Measurements from ENCODE around the gene CCL7. TPM values are rescaled to one million over a fixed set of nuclear protein-coding genes. Genes with fewer than 3 reads are reported as not detected.

Gene CCL7
- total RNA-seq, 2 experiments from 2014 or later: not detected

DNA sequence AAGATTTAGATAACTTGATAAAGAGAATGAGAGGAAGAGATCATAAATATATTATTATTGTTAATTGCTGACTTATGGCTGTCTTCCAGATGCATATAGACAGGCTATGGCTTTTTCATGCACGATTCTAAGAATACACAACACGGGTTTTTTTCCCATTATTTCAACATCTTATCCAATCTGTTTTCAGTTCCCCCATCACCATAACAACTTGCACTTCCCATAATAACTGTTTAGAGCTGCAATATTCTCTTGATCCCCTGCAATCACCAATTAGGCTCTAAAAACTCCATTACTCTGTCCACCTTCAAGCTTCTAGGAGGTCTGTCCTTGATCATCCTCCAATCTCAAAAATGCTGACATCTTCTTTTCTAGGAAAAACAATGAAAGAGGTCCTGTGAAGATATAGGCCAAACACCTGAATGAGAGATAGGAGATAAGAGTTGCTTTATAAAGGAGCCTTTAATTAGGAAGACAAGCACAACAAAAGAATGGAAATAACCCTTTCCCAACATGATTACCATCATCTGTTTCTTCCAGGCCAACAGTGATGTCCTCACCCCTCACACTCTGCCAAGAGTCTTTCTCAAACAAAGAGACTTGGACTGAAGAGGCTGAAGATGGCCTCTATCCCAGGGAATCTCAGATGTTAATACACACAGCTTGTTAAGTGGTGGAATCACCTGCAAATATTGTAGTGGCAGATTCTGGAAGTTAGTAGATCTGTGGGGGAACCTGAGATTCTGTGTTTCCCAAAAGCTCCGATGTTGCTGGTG, 47.1 kb upstream of the CCL7 start:
- Histone ChIP-seq H4K20me1 (ENCODE audit: insufficient read depth, low read length) (no peaks in the 10 kb centered on the region), H3K4me2 (ENCODE audit: low read length) (no peak overlapping the region), H3K9me3 (ENCODE audit: low read length) (no peaks in the 10 kb centered on the region), H3K36me3 (ENCODE audit: insufficient read depth, low read length) (no peaks in the 10 kb centered on the region), H2AFZ (ENCODE audit: low read length) (no peak overlapping the region), H3K9me2 (ENCODE audit: insufficient read depth, low read length) (no peaks in the 10 kb centered on the region), H3K4me3 (ENCODE audit: low read depth, low read length, poor library complexity, severe bottlenecking) (no peak overlapping the region), H3K4me1 (ENCODE audit: insufficient read depth, low read length, poor library complexity, severe bottlenecking) (no peaks in the 10 kb centered on the region), H3K79me2 (ENCODE audit: insufficient read depth, low read depth, low read length) (no peaks in the 10 kb centered on the region), H3K27ac (ENCODE audit: low read depth, low read length, poor library complexity, severe bottlenecking) (no peak overlapping the region)
- ChIA-PET CTCF (ENCODE audit: unreplicated experiment) (no interaction called here), POLR2A (no interaction called here)
- no peak for TF ChIP-seq EZH2phosphoT487 (IDR thresholded peaks at IDR 0.05; ENCODE audit: borderline replicate concordance, low read depth, low read length)
- TF ChIP-seq, protein P1, sequence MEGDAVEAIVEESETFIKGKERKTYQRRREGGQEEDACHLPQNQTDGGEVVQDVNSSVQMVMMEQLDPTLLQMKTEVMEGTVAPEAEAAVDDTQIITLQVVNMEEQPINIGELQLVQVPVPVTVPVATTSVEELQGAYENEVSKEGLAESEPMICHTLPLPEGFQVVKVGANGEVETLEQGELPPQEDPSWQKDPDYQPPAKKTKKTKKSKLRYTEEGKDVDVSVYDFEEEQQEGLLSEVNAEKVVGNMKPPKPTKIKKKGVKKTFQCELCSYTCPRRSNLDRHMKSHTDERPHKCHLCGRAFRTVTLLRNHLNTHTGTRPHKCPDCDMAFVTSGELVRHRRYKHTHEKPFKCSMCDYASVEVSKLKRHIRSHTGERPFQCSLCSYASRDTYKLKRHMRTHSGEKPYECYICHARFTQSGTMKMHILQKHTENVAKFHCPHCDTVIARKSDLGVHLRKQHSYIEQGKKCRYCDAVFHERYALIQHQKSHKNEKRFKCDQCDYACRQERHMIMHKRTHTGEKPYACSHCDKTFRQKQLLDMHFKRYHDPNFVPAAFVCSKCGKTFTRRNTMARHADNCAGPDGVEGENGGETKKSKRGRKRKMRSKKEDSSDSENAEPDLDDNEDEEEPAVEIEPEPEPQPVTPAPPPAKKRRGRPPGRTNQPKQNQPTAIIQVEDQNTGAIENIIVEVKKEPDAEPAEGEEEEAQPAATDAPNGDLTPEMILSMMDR (conservative IDR thresholded peaks at IDR 0.05; ENCODE audit: low read length): no peak
- intact Hi-C loops (cut with micrococcal nuclease; ENCODE audit: unreplicated experiment): loop anchor here (10.0 kb wide), 1 partner anchor 132 kb away; the partner anchor contains the start of gene CCL13
- BruUV-seq (replicated peaks): no TSS peak
- DNase-seq (ENCODE audit: low spot score): no peak

DNA sequence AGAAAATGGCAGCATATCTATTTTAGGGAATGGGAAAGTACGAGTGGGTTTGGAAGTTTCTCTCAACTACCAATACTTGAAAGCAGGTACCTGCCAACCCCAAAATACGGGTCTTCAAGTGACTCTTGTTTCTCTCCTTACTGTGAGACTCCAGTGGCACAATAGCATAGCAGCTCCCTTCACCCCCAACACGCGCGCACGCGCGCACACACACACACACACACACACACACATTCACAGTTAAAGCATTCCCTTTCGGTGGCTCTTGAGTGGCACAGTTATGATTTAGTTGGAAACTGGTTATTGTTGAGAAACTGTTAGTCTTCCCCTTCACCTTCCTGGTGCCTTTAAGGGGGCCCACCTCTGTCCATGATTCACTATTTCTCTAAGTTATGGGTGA, 45.0 kb upstream of the CCL7 start:
- Histone ChIP-seq H3K4me2 (ENCODE audit: low read length) (no peak overlapping the region), H3K27ac (ENCODE audit: low read depth, low read length, poor library complexity, severe bottlenecking) (no peak overlapping the region), H3K4me3 (ENCODE audit: low read depth, low read length, poor library complexity, severe bottlenecking) (no peak overlapping the region), H2AFZ (ENCODE audit: low read length) (no peak overlapping the region), H3K79me2 (ENCODE audit: insufficient read depth, low read depth, low read length) (no peaks in the 10 kb centered on the region), H3K4me1 (ENCODE audit: insufficient read depth, low read length, poor library complexity, severe bottlenecking) (no peaks in the 10 kb centered on the region), H4K20me1 (ENCODE audit: insufficient read depth, low read length) (no peaks in the 10 kb centered on the region), H3K36me3 (ENCODE audit: insufficient read depth, low read length) (no peaks in the 10 kb centered on the region), H3K9me3 (ENCODE audit: low read length) (no peaks in the 10 kb centered on the region), H3K9me2 (ENCODE audit: insufficient read depth, low read length) (no peaks in the 10 kb centered on the region)
- intact Hi-C loops (cut with micrococcal nuclease; ENCODE audit: unreplicated experiment): loop anchor here (10.0 kb wide), 1 partner anchor 130 kb away; the partner anchor contains the start of gene CCL13
- TF ChIP-seq, protein P1 (conservative IDR thresholded peaks at IDR 0.05; ENCODE audit: low read length): no peak
- no peak for TF ChIP-seq EZH2phosphoT487 (IDR thresholded peaks at IDR 0.05; ENCODE audit: borderline replicate concordance, low read depth, low read length)
- no peak for DNase-seq (ENCODE audit: low spot score)
- CTCF ChIA-PET (ENCODE audit: unreplicated experiment): no interaction called here
- BruUV-seq (replicated peaks): no TSS peak
- POLR2A ChIA-PET: interaction anchor here (0.6 kb wide), 1 partner anchor 539 kb away, joined by 3 read pairs; no protein-coding TSS in a partner anchor

All from OCI-LY7 (cell line).